ENCODE results near the gene AGTRAP.

The AGTRAP gene

DNA sequence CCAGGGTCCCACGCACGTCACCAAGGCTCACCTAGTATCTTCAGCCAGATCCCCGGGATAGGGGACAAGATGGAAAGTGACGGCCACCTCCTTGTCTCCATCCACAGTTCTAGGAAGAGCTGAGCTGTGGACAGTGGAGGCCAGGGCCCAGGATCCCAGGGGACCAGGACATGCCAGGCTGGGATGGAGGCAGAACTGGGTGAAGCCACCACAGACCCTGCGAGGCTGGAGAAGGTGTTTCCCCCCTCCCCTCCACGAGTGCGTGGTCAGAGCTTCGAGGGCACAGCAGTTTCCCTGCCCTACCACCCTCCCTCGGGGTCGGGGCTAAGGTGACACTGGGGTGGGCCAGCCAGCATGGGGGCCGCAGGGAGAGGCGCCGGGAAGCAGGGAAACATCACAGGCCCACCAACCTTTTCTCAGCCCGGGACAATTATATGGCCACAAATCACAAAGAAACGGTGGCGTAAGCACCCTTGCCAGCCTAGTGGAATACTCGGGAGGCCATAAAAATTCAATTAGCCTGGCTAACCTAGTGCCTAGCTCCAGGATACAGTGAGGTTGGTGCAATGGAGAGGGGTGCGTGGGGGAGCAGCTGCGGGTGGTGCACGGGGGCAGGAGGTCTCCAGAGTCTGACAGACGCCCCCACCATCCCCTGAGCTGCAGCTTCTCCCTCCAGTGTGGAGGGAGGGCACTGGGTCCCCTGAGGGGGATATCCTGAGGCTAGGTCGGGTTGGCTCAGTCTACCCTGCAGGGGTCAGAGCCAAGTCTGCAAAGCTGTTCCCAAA is 31.1 kb upstream of the AGTRAP start:
- DNase-seq = no peak

DNA sequence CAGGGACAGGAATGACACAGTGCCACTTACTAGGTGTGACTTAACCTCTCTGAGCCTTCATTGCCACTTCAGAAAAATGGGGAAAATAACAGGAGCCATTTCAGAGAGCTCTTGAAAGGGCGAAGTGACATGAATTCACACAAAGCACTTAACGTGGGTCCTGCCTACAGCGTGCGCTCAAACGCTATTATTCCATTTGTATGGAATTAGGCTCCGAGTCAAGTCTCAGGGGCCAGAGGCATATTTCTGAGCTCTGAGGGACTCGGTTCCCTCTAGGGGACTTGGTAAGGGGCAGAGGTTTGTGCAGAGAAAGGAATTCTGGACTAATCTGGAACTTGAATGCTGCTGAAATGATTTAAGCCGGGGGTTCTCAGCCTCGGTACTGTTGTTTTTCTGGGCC is 30.3 kb upstream of the AGTRAP start:
- DNase-seq = no peak

DNA sequence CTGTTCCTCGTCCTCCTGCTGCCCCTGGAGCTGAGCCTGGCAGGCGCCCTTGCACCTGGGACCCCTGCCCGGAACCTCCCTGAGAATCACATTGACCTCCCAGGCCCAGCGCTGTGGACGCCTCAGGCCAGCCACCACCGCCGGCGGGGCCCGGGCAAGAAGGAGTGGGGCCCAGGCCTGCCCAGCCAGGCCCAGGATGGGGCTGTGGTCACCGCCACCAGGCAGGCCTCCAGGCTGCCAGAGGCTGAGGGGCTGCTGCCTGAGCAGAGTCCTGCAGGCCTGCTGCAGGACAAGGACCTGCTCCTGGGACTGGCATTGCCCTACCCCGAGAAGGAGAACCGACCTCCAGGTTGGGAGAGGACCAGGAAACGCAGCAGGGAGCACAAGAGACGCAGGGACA is 29.6 kb upstream of the AGTRAP start:
- DNase-seq = no peak

DNA sequence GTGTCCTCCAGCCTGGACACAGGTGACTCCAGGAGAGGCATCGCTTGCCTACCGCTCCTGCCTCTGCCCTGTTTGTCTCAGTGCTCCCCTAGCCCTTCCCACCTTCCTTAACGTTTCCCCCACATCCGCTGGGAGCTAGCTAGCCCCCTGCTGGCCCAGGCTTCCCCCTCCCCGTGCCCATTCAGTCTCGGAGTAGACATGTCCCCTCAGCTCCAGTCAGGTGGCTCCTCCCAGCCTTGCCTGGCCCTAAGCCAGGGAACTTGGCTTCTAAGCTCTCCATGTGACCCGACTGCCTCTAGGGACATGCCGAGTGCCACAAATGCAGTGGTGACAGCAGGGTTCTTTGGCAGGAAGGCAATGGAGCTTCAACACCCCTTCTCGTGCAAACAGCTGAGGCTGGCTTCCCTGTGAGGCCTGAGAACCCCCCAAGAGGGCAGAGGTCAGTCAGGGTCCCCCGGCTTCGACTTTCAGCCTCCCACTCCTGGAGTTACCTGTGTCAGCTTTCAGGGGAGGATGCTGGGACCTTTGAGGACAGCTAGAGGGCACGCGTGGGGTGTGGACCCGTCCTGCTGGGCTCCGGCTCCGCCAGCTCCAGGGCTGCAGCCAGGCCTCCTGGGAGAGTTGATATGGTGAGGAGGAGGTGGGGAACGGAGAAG is 28.2 kb upstream of the AGTRAP start:
- DNase-seq = no peak

DNA sequence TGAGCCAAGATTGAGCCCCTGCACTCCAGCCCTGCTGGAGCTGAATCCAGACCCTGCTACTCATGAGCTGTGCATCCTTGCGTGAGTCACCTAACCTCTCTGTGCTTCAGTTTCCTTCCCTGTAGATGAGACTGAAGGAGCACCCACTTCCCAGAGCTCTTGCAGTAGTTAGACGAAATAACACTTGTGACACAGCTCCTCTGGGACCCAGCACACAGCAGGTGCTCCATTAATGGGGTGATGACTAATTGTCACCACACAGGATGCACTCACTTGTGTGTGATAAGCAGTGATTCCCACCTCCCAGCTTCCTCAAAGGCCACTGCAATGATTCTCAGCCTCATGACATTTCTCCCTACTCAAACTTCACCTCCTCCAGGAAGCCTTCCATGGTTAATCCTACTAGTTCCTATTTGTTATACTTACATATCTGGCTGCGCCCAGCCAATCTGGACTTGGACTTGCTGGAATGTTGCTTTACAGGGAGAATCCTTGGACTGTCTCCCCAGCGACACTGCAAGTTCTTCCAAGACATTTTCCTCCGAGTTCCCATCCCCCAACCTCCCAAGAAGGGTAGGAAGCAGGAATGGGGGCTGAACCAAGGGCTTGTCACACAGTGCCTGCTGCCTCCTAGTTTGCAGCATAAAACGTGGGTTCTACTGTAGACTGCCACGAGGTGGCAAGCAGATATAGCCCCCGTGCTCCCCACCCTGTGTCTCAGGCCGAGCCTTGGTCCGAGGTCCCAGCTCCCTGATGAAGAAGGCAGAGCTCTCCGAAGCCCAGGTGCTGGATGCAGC is 27.2 kb upstream of the AGTRAP start:
- no peak for DNase-seq

DNA sequence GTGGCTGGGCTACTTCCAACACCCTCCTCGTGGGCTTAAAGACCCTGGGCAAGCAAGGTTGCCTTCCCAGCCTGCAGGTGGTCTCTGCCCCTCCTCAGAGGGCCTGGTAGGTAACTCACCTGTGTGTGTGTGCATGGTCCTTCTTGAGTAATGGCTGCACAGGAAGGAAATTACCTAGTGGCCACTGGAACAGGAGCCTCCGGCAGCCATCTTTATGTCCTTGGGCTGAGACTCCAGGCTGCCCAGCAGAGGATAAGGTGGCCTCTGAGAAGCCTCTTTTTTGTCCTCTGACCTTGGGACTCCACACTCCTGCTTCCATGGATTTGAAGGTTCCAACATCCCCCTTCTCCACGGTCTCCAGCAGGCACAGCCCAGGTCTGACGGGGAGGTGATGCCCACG is 24.4 kb upstream of the AGTRAP start:
- DNase-seq = no peak

DNA sequence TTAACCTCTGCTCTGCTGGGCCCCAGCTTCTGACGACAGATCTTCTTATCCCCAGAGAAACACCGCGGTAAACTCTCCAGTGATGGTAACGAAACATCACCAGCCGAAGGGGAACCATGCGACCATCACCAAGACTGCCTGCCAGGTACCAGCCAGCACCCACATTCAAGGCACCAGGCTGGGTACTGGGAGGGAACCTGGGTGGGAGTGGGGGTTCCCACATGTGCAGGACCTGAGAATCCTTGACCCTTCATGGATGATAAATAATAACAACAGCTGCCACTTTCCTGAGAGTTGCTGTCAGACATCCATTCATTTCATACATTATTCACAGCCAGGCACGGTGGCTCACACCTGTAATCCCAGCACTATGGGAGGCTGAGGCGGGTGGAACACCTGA is 23.7 kb upstream of the AGTRAP start:
- no peak for DNase-seq

DNA sequence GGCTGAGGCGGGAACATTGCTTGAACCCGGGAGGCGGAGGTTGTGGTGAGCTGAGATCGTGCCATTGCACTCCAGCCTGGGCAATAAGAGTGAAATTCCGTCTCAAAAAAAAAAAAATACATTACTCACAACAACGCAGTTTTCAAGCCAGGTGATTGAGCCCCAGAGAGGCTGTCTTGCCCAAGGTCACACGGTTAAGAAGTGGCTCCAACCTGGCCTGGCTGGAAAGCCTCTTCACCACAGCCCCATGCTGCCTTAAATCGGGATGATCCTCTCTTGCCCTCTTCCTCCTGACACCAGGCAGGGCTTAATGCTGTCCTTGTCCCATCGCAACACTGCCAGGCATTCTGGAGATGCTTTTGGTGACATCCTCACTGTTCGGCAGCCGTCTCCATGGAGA is 22.8 kb upstream of the AGTRAP start:
- no peak for DNase-seq

DNA sequence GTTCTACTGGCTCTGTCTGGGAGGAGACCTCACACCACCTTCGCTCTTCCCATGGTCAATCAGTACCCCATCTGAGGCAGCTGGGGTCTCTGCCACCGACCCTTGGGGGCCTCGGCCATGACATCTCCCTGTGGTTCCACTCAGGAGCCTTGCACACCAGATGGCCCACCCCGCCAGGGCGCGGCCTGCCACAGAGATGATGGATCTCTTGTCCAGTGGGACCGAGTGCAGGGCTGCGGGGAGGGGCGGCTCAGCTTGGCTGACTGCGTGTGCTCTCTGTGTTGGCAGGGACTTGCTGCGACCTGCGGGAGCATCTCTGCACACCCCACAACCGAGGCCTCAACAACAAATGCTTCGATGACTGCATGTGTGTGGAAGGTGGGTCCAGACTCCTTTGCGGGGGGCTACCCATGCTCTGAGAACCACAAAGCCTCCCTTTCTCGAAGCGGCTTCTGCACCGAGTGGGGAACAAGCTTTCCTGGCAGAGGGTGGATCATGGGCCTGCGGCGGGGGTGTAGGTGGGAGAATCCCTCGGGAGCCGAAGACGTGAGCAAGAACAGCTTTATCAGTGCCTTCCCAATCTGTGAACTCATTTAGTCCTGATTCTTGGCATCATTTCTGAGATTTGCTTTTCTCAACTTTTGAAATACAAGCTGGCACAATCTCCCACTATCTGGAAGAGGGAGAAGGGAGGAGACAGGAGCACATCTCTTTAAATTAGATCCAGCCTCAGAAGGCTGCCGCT is 20.9 kb upstream of the AGTRAP start:
- no peak for DNase-seq

DNA sequence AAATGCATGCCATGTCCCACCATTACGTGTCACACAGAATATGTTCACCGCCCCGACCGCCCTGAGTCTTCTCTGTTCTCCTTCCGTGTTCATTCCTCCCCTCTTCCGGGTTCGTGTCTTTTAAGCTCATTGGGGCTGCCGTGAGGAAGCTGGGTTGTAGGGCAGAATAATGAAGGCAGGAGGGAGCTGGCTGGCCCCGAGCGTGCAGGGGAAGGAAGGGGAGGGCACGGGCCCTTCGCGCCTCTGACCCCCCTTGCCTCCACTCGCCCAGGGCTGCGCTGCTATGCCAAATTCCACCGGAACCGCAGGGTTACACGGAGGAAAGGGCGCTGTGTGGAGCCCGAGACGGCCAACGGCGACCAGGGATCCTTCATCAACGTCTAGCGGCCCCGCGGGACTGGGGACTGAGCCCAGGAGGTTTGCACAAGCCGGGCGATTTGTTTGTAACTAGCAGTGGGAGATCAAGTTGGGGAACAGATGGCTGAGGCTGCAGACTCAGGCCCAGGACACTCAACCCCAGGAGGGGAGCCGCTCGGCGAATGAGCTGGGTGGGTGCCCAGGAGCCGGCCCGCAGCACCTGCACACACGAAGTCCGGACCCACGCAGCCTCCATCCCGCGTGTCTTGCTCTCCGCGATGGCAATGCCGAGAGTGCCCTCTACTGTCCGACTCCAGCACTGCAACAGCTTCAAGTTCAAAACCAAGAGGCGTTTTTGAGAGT is 16.5 kb upstream of the AGTRAP start:
- DNase-seq = peak; percentile 65

DNA sequence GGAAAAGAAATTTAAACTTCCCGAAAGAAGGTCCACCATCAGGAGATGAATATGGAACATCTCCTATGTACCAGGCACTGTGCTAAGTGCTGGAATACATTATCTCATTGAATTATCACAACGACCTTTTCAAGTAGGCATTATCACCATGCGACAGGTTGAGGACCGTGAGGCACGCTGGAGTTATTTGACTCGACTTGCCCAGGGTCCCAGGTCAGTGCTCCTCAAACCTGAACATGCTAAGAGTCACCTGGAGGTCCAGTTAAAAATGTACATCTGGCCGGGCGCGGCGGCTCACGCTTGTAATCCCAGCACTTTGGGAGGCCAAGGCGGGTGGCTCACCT is 15.9 kb upstream of the AGTRAP start:
- DNase-seq = no peak

DNA sequence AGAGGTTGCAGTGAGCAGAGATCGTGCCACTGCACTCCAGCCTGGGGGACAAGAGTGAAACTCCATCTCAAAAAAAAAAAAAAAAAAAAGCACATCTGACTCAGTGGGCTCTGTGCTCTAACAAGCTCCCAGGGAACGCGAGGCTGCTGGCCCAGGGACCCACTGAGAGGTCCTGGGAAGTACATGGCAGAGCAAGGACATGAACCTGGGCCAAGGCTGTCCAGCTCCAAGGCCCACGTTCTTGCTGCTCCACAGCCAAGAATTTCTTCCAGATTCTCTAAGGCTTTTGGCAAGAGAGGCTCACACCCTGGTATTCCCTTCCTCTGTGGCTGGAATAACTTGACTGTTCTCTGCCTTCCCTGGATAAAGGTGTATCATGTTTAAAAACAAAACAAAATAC is 15.4 kb upstream of the AGTRAP start:
- DNase-seq = no peak

DNA sequence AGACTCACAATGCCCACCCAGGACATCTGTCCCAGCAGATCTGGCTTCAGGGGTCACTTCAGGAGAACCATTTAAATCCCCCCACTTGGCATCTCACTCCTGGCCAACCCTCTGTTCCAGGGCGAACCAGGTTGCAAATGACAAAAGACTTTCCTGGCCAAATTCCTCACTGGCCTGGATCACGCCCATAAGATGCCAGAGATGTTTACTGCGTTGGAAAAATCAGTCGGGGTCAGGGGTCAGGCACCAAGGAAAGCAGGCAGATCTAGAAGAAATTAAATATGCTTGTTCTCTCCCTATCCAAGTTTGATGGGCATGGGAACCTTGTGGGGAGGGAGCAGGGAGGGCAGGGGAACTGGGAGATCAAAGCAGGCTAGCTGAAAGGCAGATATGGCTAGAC is 14.6 kb upstream of the AGTRAP start:
- no peak for DNase-seq

DNA sequence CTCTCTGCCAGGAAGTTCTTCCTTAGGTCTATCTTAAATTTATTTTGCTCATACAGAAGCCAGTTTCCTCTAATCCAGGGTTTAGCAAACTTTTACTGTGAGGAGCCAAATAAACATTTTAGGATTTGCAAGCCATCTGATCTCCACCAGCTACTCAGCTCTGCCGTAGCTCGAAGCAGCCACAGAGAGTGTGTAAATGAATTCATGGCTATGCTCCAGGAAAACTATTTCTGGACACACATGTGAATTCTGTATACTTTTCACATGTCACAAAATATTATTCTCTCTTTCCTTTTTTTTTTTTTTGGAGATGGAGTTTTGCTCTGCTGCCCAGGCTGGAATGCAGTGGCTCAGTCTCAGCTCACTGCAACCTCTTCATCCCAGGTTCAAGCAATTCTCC is 13.4 kb upstream of the AGTRAP start:
- no peak for DNase-seq

DNA sequence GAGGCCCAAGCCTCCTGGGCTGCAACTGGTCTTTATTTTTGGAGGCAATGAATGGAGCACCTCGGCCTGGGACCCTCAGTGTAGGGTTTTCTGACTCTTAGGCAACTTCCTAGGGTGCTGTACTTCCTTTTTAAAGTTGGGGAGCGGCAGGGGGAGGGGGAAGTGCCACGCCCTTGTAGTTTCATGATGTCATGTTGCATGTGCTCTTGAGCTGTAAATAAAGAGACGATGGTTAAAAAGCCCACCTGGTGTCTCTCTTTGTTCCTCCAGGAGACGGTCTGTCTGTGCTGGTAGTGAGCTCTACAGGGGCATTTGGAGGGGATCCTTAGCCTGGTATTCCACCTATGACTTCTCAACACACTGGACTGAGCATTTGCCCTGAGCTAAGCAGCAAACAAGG is 10.3 kb upstream of the AGTRAP start:
- no peak for DNase-seq

DNA sequence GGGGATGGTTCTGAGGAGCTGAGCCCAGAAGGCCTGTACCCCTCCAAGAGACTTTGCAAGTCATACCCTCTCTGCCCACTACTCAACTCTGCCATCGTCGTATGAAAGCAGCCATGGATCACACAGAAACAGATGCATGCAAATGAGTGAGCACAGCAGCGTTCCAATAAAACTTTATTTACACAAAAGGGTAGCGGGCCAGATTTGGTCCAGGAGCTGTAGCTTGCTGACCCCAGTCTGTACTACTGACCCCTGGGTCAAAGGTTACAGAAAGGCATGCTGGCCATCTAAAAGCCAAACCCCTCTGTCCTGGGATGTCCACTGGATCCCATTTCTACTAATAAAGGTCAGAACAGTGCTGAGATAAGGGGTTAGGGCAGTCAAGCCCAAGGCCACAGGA is 8.8 kb upstream of the AGTRAP start:
- DNase-seq = no peak

DNA sequence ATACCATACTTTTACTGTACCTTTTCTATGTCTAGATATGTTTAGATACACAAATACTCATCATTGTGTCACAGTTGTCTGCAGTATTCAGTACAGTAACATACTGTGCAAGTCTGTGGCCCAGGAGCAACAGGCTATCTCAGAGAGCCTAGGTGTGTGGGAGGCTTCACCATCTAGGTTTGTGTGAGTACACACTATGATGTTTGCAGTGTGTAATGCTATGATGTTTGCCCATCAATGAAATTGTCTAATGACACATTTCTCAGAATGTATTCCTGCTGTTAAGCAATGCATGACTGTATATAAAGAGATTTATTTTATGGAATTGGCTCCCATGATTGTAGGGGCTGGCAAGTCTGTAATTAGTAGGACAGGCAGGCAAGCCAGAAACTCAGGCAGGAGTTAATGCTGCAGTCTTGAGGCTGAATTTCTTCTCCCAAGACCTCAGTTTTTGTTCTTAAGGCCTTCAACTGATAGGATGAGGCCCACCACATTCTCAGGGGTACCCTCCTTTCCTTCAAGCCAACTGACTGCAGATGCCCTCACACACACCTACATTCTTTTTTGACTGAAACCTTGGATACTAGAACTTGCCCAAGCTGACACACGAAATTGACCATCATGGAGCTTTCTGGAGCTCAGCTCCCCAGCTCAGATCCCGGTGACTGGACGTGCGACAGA is 7.7 kb upstream of the AGTRAP start:
- DNase-seq = no peak

DNA sequence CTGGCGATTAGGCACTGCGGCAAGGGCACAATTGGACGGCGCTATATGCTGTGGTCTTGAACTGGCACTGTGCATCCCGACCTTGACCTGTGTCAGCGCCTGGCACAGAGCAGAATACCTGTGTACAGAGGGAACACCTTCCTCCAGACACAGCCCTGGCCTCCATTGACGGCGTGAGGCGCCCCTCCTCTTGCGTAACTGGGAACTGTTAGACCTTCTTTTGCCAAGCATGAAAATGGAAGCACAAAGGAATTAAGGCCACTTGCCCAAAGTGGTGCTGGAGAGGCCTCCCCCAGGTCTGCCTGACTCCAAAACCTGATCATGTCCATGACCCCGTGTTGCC is 6.8 kb upstream of the AGTRAP start:
- no peak for DNase-seq

DNA sequence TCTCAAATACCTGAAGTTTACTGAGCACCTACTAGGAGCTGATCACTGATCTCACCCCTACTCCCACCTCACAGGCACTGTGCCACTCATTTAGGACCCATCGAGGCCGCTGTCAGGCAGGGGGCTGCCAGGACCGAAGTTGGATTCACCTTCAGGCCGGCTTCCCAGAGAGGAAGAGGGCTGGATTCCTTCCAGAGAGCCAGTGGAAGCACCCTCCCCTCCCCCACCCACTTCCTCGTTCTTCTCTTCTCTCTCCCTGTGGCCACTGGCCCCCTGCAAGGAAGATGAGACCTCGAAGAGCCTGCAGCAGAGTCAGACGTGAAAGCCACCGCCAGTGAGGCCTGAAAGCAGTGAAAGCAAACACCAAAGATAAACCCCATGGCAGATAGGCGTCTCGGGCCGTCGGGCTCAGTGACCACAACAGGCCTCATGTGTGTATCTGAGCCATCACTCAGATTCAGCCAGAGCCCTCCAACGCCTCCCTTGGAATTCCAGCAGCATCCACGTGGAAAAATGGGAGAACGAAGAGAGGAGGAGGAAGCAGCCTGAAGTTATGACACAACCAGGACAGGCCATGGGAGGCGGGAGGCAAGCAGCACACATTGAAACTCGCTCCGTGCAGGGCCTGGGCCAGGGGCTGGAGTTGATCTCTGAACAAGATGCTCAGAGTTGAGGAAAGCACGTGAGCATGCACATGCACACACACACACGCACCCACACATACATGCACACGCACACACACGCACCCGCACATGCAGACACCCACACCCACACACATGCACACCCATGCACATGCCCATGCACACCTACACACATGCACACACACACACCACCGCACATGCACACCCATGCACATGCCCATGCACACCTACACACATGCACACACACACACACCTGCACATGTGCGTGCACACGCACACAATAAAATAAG is 6.2 kb upstream of the AGTRAP start:
- peak; percentile 41 for DNase-seq

DNA sequence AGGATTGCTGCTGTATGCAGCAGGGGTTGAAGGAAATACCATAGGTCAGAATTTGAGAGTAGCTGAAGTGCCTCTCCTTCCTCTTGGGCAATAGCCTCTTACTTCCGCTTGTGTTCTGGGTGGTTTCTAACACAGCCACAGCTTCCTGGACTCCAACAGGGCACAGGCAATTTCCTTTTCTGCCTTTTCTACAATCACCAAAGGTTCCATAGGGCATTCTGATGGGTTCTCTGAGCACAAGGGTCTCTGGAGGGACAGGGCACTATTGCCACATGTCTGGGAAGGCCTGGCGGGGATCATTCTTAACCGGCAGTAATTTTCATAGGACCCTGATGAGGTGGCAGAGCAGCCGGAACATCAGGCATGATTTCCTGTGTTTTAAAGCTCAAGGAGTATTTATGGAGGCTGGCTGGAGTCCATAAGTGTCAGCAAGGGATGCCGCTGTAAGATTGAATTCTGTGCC is 5.5 kb upstream of the AGTRAP start:
- DNase-seq = no peak
